Neural cell (in vitro differentiated cells): ENCODE measurements around the gene ZNF655.

Experiments
- CTCF ChIP-seq: fragments of 450-650 bp; IDR thresholded peaks from 2 replicates; pipeline ENCODE4 v1.5.1; 2014; ENCODE audit warnings: antibody characterized with exemption, mild to moderate bottlenecking, moderate library complexity; ENCODE audit not compliant: poor library complexity, severe bottlenecking
- MXI1 ChIP-seq: fragments of 450-650 bp; conservative IDR thresholded peaks from 2 replicates; pipeline ENCODE4 v1.6.1; 2014; ENCODE audit warnings: antibody characterized with exemption, mild to moderate bottlenecking; ENCODE audit not compliant: poor library complexity, severe bottlenecking
- SMC3 ChIP-seq: fragments of 450-650 bp; conservative IDR thresholded peaks from 2 replicates; pipeline ENCODE4 v1.6.1; 2014; ENCODE audit warnings: antibody characterized with exemption, mild to moderate bottlenecking, moderate library complexity; ENCODE audit not compliant: poor library complexity

DNA sequence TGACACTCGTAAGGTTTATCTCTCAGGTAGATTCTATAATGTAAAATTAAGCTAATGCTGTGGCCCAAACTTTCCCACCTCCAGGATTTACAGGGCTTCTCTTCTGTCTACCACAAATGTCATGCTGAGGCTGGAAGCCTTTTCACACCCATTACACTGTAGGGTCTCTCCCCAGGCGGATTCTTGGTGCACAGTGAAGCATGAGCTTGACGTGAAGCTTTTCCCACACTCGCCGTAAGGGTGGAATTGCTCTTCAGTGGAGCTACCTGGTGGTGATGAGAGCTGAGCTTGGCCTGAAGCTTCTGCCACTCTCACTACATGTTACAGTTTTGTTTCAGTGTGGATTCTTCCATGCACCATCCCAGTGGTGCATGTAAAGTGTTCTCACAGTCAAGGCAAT is 17.9 kb upstream of the ZNF655 start:
- TF ChIP-seq CTCF (no peak), SMC3 (no peak), MXI1 (no peak)
